Measurements from ENCODE around the gene COX14.

GRCh38 chr12:50147281-50147680 is 35.2 kb downstream of the COX14 start:
- TF ChIP-seq CTCF (IDR thresholded peaks at IDR 0.05) (no peak), POLR2A (IDR thresholded peaks at IDR 0.05) (no peak), EP300 (IDR thresholded peaks at IDR 0.05) (no peak)

All from suprapubic skin (tissue), 3 donors.